SK-N-SH treated with all-trans-retinoic acid at 6 μM for 48 hours (cell line): ENCODE results near the gene ADGRL2.
"Not testable (repeated sequence)": the region's sequence is repeated elsewhere in the genome, so short reads cannot be mapped to it uniquely, and the experiment has no call there.

Experiments
- BACH2 ChIP-seq: fragments of 250-450 bp; sonication (Bioruptor Pico); IDR thresholded peaks from 2 replicates; pipeline ENCODE4 v1.9.0; 2021; ENCODE audit warnings: mild to moderate bottlenecking, borderline replicate concordance
- GLIS3 ChIP-seq: fragments of 250-450 bp; sonication (Bioruptor Pico); IDR thresholded peaks from 2 replicates; pipeline ENCODE4 v1.5.0; 2020; ENCODE audit warnings: mild to moderate bottlenecking, moderate library complexity
- RARB ChIP-seq: fragments of 250-450 bp; sonication (Bioruptor Pico); IDR thresholded peaks from 2 replicates; pipeline ENCODE4 v1.8.0; 2021; ENCODE audit warnings: mild to moderate bottlenecking, moderate library complexity
- TOX ChIP-seq: fragments of 250-450 bp; sonication (Bioruptor Pico); IDR thresholded peaks from 2 replicates; pipeline ENCODE4 v1.8.0; 2021; ENCODE audit warnings: mild to moderate bottlenecking, moderate library complexity, borderline replicate concordance
- ZFP30 ChIP-seq: fragments of 450-650 bp; formaldehyde crosslinking; IDR thresholded peaks from 2 replicates; pipeline ENCODE4 v1.5.0; 2022; ENCODE audit warnings: mild to moderate bottlenecking, moderate library complexity
- ZNF565 ChIP-seq: fragments of 450-650 bp; formaldehyde crosslinking; conservative IDR thresholded peaks from 2 replicates; pipeline ENCODE4 v1.5.0; 2020; ENCODE audit warnings: low read depth, mild to moderate bottlenecking, moderate library complexity
- TF ChIP-seq, protein P1 (sequence below): fragments of 250-450 bp; sonication (Bioruptor Pico); IDR thresholded peaks from 2 replicates; pipeline ENCODE4 v1.8.0; 2020; ENCODE audit warnings: mild to moderate bottlenecking, moderate library complexity, borderline replicate concordance
- TF ChIP-seq, protein P2 (sequence below): fragments of 250-450 bp; sonication (Bioruptor Pico); IDR thresholded peaks from 2 replicates; pipeline ENCODE4 v1.5.1; 2021; ENCODE audit warnings: mild to moderate bottlenecking, moderate library complexity

DNA sequence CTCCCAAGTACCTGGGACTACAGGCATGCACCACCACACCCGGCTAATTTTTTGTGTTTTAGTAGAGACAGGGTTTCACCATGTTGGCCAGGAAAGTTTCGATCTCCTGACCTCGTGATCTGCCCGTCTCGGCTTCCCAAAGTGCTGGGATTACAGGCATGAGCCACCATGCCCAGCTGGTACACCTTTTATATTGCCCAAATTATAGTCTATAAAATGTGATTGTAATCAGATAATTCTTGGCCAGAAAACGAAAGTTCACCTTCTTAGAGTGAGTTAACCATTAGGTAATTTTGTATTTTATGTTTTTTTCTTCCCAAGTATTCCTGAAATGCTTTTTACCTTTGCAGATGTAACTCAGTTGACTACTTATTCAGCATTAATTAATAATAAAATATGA is 85.6 kb downstream of the ADGRL2 start:
- not testable (repeated sequence) for TF ChIP-seq ZFP30, ZNF565, TOX, RARB, GLIS3, BACH2 (CRISPR knock-in tag)
- TF ChIP-seq, protein P1, sequence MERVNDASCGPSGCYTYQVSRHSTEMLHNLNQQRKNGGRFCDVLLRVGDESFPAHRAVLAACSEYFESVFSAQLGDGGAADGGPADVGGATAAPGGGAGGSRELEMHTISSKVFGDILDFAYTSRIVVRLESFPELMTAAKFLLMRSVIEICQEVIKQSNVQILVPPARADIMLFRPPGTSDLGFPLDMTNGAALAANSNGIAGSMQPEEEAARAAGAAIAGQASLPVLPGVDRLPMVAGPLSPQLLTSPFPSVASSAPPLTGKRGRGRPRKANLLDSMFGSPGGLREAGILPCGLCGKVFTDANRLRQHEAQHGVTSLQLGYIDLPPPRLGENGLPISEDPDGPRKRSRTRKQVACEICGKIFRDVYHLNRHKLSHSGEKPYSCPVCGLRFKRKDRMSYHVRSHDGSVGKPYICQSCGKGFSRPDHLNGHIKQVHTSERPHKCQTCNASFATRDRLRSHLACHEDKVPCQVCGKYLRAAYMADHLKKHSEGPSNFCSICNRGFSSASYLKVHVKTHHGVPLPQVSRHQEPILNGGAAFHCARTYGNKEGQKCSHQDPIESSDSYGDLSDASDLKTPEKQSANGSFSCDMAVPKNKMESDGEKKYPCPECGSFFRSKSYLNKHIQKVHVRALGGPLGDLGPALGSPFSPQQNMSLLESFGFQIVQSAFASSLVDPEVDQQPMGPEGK: not testable (repeated sequence)
- TF ChIP-seq, protein P2, sequence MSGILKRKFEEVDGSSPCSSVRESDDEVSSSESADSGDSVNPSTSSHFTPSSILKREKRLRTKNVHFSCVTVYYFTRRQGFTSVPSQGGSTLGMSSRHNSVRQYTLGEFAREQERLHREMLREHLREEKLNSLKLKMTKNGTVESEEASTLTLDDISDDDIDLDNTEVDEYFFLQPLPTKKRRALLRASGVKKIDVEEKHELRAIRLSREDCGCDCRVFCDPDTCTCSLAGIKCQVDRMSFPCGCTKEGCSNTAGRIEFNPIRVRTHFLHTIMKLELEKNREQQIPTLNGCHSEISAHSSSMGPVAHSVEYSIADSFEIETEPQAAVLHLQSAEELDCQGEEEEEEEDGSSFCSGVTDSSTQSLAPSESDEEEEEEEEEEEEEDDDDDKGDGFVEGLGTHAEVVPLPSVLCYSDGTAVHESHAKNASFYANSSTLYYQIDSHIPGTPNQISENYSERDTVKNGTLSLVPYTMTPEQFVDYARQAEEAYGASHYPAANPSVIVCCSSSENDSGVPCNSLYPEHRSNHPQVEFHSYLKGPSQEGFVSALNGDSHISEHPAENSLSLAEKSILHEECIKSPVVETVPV (CRISPR knock-in tag): not testable (repeated sequence)
